H9 (cell line): Measurements from ENCODE around the gene PTGDR2. TPM values are rescaled to one million over a fixed set of nuclear protein-coding genes. Genes with fewer than 3 reads are reported as not detected.
A peak's percentile ranks its signal among the peaks of the same experiment; 100 is the strongest.

Experiments
- DNase-seq: peaks from one replicate; pipeline ENCODE4 v3.0.0-alpha.2; 2017
- H2AFZ ChIP-seq: one replicate; pipeline ENCODE4 v1.6.1; 2013; ENCODE audit warnings: mild to moderate bottlenecking, low read length, control low read depth, moderate library complexity
- H2AK5ac ChIP-seq: 2 replicates; pipeline ENCODE4 v1.6.1; 2013; ENCODE audit warnings: low read length, control low read depth, mixed read lengths; ENCODE audit not compliant: insufficient read length
- H2BK120ac ChIP-seq: one replicate; pipeline ENCODE4 v1.6.1; 2013; ENCODE audit warnings: low read depth, mild to moderate bottlenecking, low read length, control low read depth, inconsistent platforms; ENCODE audit not compliant: poor library complexity, severe bottlenecking
- H2BK12ac ChIP-seq: 2 replicates; pipeline ENCODE4 v1.6.1; 2013; ENCODE audit warnings: low read length, control low read depth, mixed read lengths, low read depth; ENCODE audit not compliant: insufficient read length
- H2BK15ac ChIP-seq: 2 replicates; pipeline ENCODE4 v1.6.1; 2013; ENCODE audit warnings: low read depth, low read length, control low read depth
- H2BK20ac ChIP-seq: one replicate; pipeline ENCODE4 v1.6.1; 2013; ENCODE audit warnings: low read depth, mild to moderate bottlenecking, low read length, control low read depth, inconsistent platforms; ENCODE audit not compliant: poor library complexity, severe bottlenecking
- H2BK5ac ChIP-seq: 2 replicates; pipeline ENCODE4 v1.6.1; 2013; ENCODE audit warnings: low read length, control low read depth, mixed read lengths; ENCODE audit not compliant: insufficient read length
- H3K14ac ChIP-seq: 2 replicates; pipeline ENCODE4 v1.6.1; 2013; ENCODE audit warnings: low read length, control low read depth; ENCODE audit not compliant: insufficient read depth
- H3K18ac ChIP-seq: 2 replicates; pipeline ENCODE4 v1.6.1; 2013; ENCODE audit warnings: low read depth, mild to moderate bottlenecking, mixed read lengths, low read length, control low read depth; ENCODE audit not compliant: insufficient read length
- H3K23ac ChIP-seq: 2 replicates; pipeline ENCODE4 v1.6.1; 2013; ENCODE audit warnings: low read length, control low read depth, mixed read lengths, low read depth; ENCODE audit not compliant: insufficient read length
- H3K23me2 ChIP-seq: 2 replicates; pipeline ENCODE4 v1.6.1; 2013; ENCODE audit warnings: low read depth, mild to moderate bottlenecking, mixed read lengths, low read length, control low read depth; ENCODE audit not compliant: insufficient read length, poor library complexity, severe bottlenecking
- H3K27ac ChIP-seq: 2 replicates; pipeline ENCODE4 v1.5.1; 2013; ENCODE audit warnings: low read length, control low read depth, mixed read lengths, low read depth; ENCODE audit not compliant: insufficient read length
- H3K27me3 ChIP-seq: 2 replicates; pipeline ENCODE4 v1.6.1; 2013; ENCODE audit warnings: low read length, control low read depth, inconsistent platforms; ENCODE audit not compliant: insufficient read depth
- H3K4ac ChIP-seq: 2 replicates; pipeline ENCODE4 v1.6.1; 2013; ENCODE audit warnings: low read depth, mild to moderate bottlenecking, control low read depth, inconsistent platforms, low read length, moderate library complexity
- H3K4me1 ChIP-seq: 2 replicates; pipeline ENCODE4 v1.6.1; 2013; ENCODE audit warnings: low read length, control low read depth, inconsistent platforms; ENCODE audit not compliant: insufficient read depth
- H3K4me2 ChIP-seq: 2 replicates; pipeline ENCODE4 v1.6.1; 2013; ENCODE audit warnings: low read length, control low read depth, mixed read lengths; ENCODE audit not compliant: insufficient read length, insufficient read depth
- H3K56ac ChIP-seq: 2 replicates; pipeline ENCODE4 v1.6.1; 2013; ENCODE audit warnings: low read depth, mild to moderate bottlenecking, mixed read lengths, low read length, control low read depth; ENCODE audit not compliant: insufficient read length
- H3K79me1 ChIP-seq: 2 replicates; pipeline ENCODE4 v1.6.1; 2013; ENCODE audit warnings: low read depth, mild to moderate bottlenecking, moderate library complexity, low read length, control low read depth, inconsistent platforms; ENCODE audit not compliant: insufficient read depth, poor library complexity, severe bottlenecking
- H3K79me2 ChIP-seq: 2 replicates; pipeline ENCODE4 v1.6.1; 2013; ENCODE audit warnings: low read length, control low read depth, inconsistent platforms; ENCODE audit not compliant: insufficient read depth
- H3K9ac ChIP-seq: 2 replicates; pipeline ENCODE4 v1.6.1; 2013; ENCODE audit warnings: low read length, control low read depth, mixed read lengths; ENCODE audit not compliant: insufficient read length; ENCODE audit errors: extremely low read depth
- H3K9me3 ChIP-seq: one replicate; pipeline ENCODE4 v1.6.1; 2013; ENCODE audit warnings: low read depth, low read length, inconsistent platforms; ENCODE audit not compliant: control insufficient read depth
- H3T11ph ChIP-seq: one replicate; pipeline ENCODE4 v1.6.1; 2013; ENCODE audit warnings: mild to moderate bottlenecking, low read length, control low read depth, inconsistent platforms
- H4K20me1 ChIP-seq: one replicate; pipeline ENCODE4 v1.6.1; 2013; ENCODE audit not compliant: control insufficient read depth, insufficient read length, insufficient read depth
- H4K5ac ChIP-seq: 2 replicates; pipeline ENCODE4 v1.6.1; 2013; ENCODE audit warnings: low read depth, mild to moderate bottlenecking, mixed read lengths, low read length, control low read depth; ENCODE audit not compliant: insufficient read length
- H4K8ac ChIP-seq: replicated peaks from 2 replicates; pipeline ENCODE4 v1.6.1; 2013; ENCODE audit warnings: low read length, control low read depth, mixed read lengths, low read depth; ENCODE audit not compliant: insufficient read length
- H4K91ac ChIP-seq: 2 replicates; pipeline ENCODE4 v1.6.1; 2013; ENCODE audit warnings: low read depth, mild to moderate bottlenecking, moderate library complexity, mixed read lengths, low read length, control low read depth; ENCODE audit not compliant: insufficient read length
- H3K27ac Mint-ChIP-seq, 3 experiments: 2 replicates in 2 of 3; 3 replicates in 1 of 3; pipeline ENCODE4 v1.8.0; 2020 to 2021; ENCODE audit warnings: mixed read lengths in 3 of 3, mild to moderate bottlenecking in 1 of 3, moderate library complexity in 1 of 3
- H3K27me3 Mint-ChIP-seq: 2 replicates; pipeline ENCODE4 v1.8.0; 2021; ENCODE audit warnings: low read depth, mild to moderate bottlenecking, moderate library complexity, mixed read lengths
- H3K36me3 Mint-ChIP-seq, 3 experiments: 2 replicates in 2 of 3; 3 replicates in 1 of 3; pipeline ENCODE4 v1.8.0; 2020 to 2021; ENCODE audit warnings: low read depth in 3 of 3, mixed read lengths in 3 of 3; ENCODE audit not compliant: insufficient read depth in 1 of 3
- H3K4me1 Mint-ChIP-seq, 2 experiments: 2 replicates each; pipeline ENCODE4 v1.8.0; 2020; ENCODE audit warnings: mixed read lengths in 2 of 2
- H3K4me3 Mint-ChIP-seq, 2 experiments: 2 replicates in 1 of 2; 3 replicates in 1 of 2; pipeline ENCODE4 v1.8.0; 2020 to 2021; ENCODE audit warnings: mild to moderate bottlenecking in 2 of 2, mixed read lengths in 2 of 2, moderate library complexity in 1 of 2
- H3K9me3 Mint-ChIP-seq, 2 experiments: 2 replicates in 1 of 2; 3 replicates in 1 of 2; pipeline ENCODE4 v1.8.0; 2020; ENCODE audit warnings: mild to moderate bottlenecking in 2 of 2, mixed read lengths in 2 of 2, moderate library complexity in 1 of 2
- CTCF ChIP-seq: fragments of 200-600 bp; sonication (generic); conservative IDR thresholded peaks from 3 replicates; pipeline ENCODE4 v1.8.0; 2021; ENCODE audit warnings: antibody characterized with exemption, mild to moderate bottlenecking
- WGBS: extraction: QIAGEN DNeasy Blood & Tissue Kit; methylation state at CpG from one replicate; pipeline ENCODE4 v1.1.7; 2013; ENCODE audit warnings: missing lambda C conversion rate, low lambda C conversion rate, mixed read lengths; ENCODE audit not compliant: insufficient read length; ENCODE audit errors: extremely low coverage; 5-methylcytosine and 5-hydroxymethylcytosine counted together
- total RNA-seq: library from RNA; stranded (reverse); gene quantifications from 2 replicates; pipeline ENCODE4 v1.2.1, GENCODE V29; 2021

PTGDR2 gene
- total RNA-seq, 1 experiment from 2014 or later = not detected

- H3K9ac ChIP-seq = no peak overlapping the region
- no peak for DNase-seq
- H3K4me2 ChIP-seq = no peak overlapping the region
- Mint-ChIP-seq H3K4me3 (no peak overlapping the region; a peak in 1 of 5 replicates), H3K9me3 (no peaks in the 10 kb centered on the region), H3K27me3 (peaks cover 2% of the 10 kb centered on the region; the same call in 1 of the 2 replicates), H3K27ac (peak overlapping the region in 1 of 3 experiments; percentile 11; a peak in 1 of 7 replicates), H3K4me1 (no peaks in the 10 kb centered on the region), H3K36me3 (peaks cover 10 to 21% (median 19%) of the 10 kb centered on the region in 3 experiments)
- H2BK12ac ChIP-seq = no peak overlapping the region
- no peak overlapping the region for H2BK20ac ChIP-seq
- H3K27ac ChIP-seq = no peak overlapping the region
- no peak overlapping the region for H4K8ac ChIP-seq
- no peaks in the 10 kb centered on the region for H3K79me1 ChIP-seq
- no peak overlapping the region for H2AFZ ChIP-seq
- H3T11ph ChIP-seq = no peak overlapping the region
- TF ChIP-seq CTCF = no peak
- no peak overlapping the region for H3K4ac ChIP-seq
- H4K91ac ChIP-seq = no peak overlapping the region
- no peaks in the 10 kb centered on the region for H4K20me1 ChIP-seq
- H3K4me1 ChIP-seq = no peaks in the 10 kb centered on the region; the same call in 1 of the 2 replicates
- WGBS = no CpG with 5 or more reads among the region's 8 CpGs
- no peaks in the 10 kb centered on the region for H3K23me2 ChIP-seq
- no peak overlapping the region for H2BK15ac ChIP-seq
- H2AK5ac ChIP-seq = no peak overlapping the region
- no peak overlapping the region for H3K18ac ChIP-seq
- no peak overlapping the region for H2BK5ac ChIP-seq
- H3K9me3 ChIP-seq = no peaks in the 10 kb centered on the region
- no peak overlapping the region for H3K14ac ChIP-seq
- no peak overlapping the region for H2BK120ac ChIP-seq
- H4K5ac ChIP-seq = no peak overlapping the region
- no peak overlapping the region for H3K23ac ChIP-seq
- no peaks in the 10 kb centered on the region for H3K27me3 ChIP-seq
- no peak overlapping the region for H3K56ac ChIP-seq
- no peaks in the 10 kb centered on the region for H3K79me2 ChIP-seq
These were observed 664 bp downstream of the PTGDR2 start for GRCh38 chr11:60854847-60855725.
